Gastrocnemius medialis (tissue), 4 donors: Measurements from ENCODE around the gene SAMD10.

Experiments
- POLR2A ChIP-seq, 2 donors: fragments of 450-650 bp; IDR thresholded peaks; one replicate each; pipeline ENCODE4 v1.6.1; 2017; ENCODE audit warnings: antibody characterized with exemption in 2 of 2, mild to moderate bottlenecking in 2 of 2, moderate library complexity in 2 of 2
- TF ChIP-seq, protein P1 (sequence below), 5 experiments: fragments of 450-650 bp in 3 of 5; fragments of 200-600 bp in 2 of 5; sonication (generic) in 2 of 5; IDR thresholded peaks in 4 of 5; conservative IDR thresholded peaks in 1 of 5; 1 replicate in 4 of 5; 2 replicates in 1 of 5; pipeline ENCODE4 v1.5.1; 2016 to 2019; ENCODE audit warnings: antibody characterized with exemption in 5 of 5, mild to moderate bottlenecking in 3 of 5, moderate library complexity in 3 of 5

DNA sequence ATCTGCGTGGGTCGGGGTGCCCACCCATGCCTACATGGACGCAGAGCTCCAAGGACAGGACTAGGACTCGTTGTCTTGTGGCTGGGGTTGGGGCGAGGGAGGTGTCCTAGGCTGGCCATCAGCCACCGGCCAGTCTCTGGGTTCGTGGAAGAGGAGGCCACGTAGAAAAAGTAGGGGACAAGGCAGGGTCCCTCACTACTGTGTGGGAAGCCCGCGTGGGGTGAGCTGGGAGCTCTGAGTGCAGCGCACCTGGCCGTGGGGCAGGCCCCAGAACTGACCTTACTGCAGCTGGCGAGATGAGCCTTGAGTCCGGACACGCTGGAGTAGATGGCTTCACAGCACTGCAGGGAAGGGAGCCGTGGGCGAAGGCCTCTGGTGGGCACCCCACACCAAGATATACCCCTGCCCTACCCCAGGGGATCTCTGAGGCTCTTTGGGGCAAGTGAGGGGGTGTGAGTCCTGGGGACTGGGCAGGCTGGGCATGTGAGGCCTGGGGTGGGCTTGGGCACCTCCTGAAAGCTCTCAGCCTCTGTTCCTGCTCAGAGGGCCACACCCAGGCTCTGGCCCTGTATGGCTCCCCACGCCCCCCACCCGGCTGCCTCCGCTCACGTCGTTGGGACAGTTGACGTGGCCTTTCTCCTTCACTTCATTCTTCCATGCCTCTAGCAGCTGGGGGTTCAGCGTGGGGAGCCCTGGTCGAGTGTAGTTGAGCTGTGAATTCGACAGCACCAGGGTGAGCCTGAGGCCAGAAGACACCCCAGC lies 17.6 kb downstream of the SAMD10 start:
- no peak for TF ChIP-seq POLR2A (IDR thresholded peaks at IDR 0.05)
- TF ChIP-seq, protein P1, sequence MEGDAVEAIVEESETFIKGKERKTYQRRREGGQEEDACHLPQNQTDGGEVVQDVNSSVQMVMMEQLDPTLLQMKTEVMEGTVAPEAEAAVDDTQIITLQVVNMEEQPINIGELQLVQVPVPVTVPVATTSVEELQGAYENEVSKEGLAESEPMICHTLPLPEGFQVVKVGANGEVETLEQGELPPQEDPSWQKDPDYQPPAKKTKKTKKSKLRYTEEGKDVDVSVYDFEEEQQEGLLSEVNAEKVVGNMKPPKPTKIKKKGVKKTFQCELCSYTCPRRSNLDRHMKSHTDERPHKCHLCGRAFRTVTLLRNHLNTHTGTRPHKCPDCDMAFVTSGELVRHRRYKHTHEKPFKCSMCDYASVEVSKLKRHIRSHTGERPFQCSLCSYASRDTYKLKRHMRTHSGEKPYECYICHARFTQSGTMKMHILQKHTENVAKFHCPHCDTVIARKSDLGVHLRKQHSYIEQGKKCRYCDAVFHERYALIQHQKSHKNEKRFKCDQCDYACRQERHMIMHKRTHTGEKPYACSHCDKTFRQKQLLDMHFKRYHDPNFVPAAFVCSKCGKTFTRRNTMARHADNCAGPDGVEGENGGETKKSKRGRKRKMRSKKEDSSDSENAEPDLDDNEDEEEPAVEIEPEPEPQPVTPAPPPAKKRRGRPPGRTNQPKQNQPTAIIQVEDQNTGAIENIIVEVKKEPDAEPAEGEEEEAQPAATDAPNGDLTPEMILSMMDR (IDR thresholded peaks at IDR 0.05 in 4 of 5, conservative IDR thresholded peaks at IDR 0.05 in 1 of 5) = no peak
